HG03039 (cell line): ENCODE measurements around the gene CCDC190.
"Not testable (repeated sequence)": the region's sequence is repeated elsewhere in the genome, so short reads cannot be mapped to it uniquely, and the experiment has no call there.

Experiments
- ATAC-seq: cut with Tn5 transposase; IDR thresholded peaks from one replicate; pipeline ENCODE4 v1.9.1; 2021; ENCODE audit warnings: mild to moderate bottlenecking, moderate library complexity; ENCODE audit not compliant: unreplicated experiment

Gene CCDC190

GRCh38 chr1:162878000-162878596 lies 17.1 kb upstream of the CCDC190 start:
- no peak for ATAC-seq

DNA sequence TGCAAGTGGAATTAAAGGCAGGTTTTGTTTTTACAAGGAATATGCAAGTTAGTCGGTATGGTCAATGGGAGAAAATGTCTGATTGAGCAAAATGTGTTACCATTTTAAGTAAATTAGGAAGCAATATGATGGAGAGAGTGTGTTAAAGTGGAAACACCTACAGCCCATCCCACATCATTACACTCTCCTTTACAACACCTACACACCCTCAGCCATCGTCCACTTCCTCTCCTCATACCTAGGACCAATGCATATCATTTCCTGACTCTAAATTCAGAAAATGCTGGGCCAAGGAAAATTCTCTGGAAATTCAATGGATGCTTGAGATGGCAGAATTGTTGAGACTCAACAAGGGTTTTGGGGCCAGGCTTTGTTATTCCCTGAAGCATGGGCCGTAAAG lies 16.4 kb upstream of the CCDC190 start:
- no peak for ATAC-seq

DNA sequence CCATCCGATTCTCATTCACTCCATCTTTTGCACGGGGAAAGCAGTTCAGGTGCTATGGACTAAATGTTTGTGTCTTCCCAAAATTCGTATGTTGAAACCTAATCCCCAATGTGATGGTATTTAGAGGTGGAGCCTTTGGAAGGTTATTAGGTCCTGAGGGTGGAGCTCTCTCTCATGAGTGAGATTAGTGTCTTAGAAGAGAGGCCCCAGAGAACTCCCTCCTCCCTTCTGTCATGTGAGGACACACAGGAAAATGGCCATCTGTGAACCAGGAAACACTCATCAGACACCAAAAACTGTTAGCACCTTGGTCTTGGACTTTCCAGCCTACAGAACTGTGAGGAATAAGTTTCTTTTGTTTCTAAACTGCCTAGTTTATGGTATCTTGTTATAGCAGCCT lies 15.8 kb upstream of the CCDC190 start:
- no peak for ATAC-seq

- no peak for ATAC-seq
These were observed 13.0 kb upstream of the CCDC190 start for GRCh38 chr1:162873671-162874666.

GRCh38 chr1:162872981-162873380 lies 12.0 kb upstream of the CCDC190 start:
- ATAC-seq: no peak

DNA sequence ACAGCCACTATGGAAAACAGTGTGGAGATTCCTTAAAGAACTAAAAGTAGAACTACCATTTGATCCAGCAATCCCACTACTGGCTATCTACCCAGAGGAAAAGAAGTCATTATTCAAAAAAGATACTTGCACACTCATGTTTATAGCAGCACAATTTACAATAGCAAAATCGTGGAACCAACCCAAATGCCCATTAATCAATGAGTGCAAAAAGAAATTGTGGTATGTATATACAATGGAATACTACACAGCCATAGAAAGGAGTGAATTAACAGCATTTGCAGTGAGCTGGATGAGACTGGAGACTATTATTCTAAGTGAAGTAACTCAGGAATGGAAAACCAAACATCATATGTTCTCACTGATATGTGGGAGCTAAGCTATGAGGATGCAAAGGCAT lies 10.4 kb upstream of the CCDC190 start:
- not testable (repeated sequence) for ATAC-seq

DNA sequence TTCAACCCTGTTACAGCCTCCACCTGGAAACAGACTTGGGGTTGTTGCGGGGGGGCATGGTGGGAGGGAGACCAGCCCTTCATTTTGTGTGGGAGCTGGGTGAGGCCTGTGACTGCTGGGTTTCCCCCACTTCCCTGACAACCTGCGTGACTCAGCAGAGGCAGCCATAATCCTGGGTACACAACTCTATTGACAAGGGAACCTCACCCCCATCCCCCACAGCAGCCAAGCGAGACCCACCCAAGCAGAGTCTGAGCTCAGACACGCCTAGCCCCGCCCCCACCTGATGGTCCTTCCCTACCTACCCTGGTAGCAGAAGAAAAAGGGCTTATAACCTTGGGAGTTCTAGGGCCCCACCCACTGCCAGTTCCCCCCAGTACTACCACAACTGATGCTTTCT lies 8.0 kb upstream of the CCDC190 start:
- ATAC-seq: no peak

- no peak for ATAC-seq
These were observed 650 bp upstream of the CCDC190 start for GRCh38 chr1:162861625-162862024.

DNA sequence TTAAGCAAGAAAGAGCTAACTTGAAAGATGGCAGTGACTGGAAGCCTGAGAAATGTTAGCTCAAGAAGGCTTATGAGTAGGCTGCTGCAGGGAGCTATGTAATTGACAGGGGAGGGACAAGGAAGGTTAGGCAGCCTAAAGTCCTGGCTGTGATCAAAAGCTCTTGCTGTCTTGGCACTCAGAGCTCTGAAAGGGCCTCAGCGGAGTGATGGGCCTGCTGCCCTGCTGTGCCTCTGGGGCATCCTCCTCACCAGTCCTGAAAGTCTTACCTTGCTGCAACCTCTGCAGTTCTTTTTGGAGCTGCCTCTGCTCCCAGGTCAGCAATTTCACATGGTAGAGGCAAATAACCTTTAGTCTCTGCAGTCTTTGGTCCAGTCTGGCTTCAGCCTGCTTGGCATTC lies 1.8 kb downstream of the CCDC190 start:
- no peak for ATAC-seq

DNA sequence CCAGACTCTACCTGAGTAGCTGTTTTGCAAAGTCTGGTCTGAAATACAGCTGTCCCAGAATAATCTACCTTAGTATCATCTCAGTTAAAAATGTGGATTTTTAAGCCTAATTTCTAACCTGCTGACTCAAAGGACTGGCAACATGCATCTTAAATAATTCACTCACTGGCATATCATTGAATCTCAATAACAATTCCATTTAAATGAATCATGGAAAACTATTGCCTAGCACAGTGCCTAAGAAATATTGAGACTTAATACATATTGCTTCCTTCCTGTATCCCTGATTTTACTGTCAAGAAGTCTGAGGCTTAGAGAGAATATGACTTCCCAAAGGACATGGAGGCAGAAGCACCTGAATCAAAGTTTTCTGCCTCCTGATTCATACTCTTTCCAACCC lies 3.1 kb downstream of the CCDC190 start:
- no peak for ATAC-seq

DNA sequence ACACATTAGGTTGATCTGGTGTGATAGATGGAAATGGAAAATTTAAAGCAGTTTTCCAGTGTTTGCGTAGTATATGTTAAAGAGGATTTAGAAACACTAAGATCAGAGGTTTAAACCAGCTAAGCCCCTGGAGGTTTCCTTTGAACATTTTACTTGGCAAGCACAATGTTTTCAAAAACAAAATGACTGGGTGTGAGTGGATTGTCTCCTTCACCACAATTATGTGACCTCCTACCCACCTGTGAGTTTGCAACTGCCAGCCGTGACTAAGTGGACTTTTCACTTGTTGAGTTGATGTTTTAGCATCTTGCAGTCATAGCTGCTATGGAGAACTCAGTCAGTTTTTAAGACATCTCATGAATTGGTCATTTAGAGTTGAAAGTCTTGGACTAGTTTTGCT lies 4.7 kb downstream of the CCDC190 start:
- no peak for ATAC-seq

- ATAC-seq: no peak
These were observed 5.4 kb downstream of the CCDC190 start for GRCh38 chr1:162855461-162856150.

- ATAC-seq: peak; percentile 56
These were observed 6.6 kb downstream of the CCDC190 start for GRCh38 chr1:162854245-162854882.

DNA sequence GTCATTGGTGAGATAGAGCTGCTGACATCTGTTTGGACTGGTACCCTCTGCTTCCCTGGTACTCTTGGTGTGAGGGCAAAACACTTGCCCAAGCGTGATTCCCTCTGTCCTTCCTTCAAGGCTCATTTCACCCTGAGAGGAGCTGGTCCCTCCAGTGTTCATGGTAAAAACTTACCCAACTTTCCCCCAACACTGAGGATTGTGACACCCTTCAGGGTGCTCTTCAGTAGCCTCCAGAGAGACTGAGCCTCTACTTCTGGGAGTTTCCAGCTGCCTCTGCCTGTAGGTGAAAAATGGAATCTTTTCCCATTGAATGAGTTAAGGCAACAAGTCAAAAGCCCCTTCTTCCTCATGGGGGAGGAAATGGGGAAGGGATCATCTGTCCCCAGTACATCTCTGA lies 9.6 kb downstream of the CCDC190 start:
- no peak for ATAC-seq

DNA sequence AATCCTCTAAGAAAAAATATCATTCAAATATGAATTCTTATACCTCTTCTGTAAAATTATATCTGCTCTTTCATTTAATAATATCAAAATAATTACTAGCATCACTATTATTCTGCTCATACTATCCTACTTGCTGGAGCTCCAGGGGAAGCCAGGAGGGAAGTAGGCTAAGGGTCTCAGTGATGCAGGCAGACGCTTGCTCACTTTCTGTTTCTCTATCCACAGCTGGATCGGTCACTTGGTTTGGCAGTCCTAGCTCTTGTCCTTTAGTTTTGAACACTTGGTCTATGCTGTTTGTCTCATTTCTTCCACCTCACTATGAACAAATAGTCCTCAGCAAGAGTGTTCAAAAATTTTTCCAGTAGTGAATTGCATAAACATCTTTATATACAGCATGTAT lies 11.3 kb downstream of the CCDC190 start:
- no peak for ATAC-seq

DNA sequence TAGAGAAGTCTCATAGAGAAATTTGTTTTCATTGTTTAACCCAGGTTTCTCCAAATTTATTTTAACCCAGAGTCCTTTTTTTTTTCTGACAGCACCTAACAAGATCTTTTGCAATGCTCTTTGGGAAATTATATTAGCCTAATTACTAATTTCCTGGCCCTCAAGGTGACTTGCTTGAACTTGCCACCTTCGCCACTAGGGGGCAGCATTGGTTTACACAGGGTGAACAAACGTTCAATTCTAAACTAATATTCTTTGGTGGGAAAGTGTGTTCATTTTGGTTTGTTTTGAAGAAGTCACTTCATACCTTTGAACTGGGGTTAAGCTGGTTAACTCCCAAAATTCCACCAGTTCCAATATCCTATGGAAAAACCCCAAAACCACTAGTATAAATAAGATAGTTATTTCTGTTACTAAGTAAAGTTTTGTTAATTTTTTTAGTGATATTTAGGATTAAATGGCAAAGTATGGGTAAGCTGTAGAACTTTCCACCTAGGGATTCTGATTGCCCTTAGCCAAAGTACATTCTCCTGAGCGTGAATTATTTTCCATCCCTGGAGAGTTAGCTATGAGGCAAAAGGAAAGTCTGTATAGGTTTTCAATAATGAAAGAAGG lies 13.0 kb downstream of the CCDC190 start:
- no peak for ATAC-seq

DNA sequence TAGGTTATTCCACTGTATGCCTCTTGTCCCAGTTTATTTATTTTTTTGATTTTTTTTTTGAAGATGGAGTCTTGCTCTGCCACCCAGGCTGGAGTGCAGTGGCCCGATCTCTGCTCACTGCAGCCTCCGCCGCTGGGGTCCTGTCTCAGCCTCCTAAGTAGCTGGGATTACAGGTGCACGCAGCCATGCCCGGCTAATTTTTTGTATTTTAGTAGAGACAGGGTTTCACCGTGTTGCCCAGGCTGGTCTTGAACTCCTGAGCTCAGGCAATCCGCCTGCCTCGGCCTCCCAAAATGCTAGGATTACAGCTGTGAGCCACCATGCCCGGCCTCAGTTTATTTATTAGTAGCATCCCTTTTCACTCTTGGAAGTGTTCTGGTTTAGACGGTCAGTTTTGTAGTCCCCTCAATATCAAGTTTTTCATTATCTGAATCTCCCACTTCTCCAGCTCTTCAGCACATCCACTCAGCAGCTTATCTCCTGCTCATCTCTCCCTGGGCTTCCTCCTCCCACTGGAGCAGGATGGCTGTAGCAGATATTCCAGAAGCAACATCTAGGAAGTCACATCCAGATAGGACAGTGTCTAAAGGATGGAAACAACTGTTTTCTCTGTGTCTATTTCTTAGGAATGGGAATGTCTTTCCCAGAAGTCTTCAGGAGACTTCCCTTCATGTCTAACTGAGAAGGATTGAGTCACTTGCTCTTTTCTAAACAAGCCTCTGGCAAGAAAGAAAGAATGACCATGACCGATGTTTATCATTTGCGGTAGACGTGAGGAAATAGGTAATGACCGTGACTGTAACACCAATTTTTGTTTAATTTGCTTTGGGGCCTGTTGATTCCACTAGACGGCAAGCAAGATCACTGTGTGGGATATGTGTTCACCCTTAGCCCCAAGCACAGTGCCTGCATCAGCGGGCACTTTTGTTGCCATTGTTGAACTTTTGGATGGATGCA lies 14.4 kb downstream of the CCDC190 start:
- ATAC-seq: no peak

DNA sequence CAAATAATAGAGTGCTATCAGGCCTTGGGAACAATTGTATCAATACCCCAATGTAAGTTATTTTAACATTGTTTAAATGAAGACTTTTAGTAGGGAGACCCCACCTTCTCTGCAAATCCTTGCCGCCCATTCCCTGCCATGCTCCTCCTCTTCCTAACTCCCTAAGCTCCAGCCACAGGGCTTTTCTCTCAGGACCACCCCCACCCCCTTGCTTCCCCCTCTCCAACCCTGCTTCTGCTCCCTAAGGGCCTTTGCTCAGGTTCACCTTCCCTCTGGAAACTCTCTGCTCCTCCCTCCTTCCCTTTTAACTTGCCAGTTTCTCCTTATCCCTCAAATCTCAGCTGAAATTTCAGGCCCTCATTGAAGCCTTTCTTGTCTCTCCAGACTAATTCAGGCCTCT lies 16.8 kb downstream of the CCDC190 start:
- no peak for ATAC-seq

DNA sequence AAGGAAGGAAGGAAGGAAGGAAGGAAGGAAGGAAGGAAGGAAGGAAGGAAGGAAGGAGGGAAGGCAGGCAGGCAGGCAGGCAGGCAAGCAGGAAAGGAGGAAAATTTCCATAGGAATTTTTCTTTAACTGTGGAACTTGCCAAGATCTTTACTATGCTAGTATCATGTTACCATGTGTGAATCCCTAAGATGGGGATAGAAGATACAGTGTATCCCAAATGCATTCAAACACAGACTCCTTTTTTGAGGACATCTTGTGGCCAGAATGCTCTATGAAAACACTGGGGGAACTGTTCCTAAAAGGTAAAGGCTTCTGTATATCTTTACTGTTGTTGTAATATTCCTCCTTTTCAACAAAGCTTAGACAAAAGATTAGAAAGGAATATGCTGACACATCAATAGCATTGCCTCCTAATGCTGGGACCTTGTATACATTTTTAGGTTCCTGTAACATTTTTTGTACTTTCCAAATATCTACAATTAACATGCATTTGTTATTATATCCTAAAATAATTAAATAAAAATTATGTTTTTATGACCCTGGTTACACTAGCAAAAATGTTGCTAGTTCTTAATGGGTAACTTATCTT lies 20.6 kb downstream of the CCDC190 start:
- no peak for ATAC-seq
